Right cardiac atrium (tissue), 5 donors: ENCODE results near the gene AGO1. TPM values are rescaled to one million over a fixed set of nuclear protein-coding genes. Genes with fewer than 3 reads are reported as not detected.
"Not testable (repeated sequence)": the region's sequence is repeated elsewhere in the genome, so short reads cannot be mapped to it uniquely, and the experiment has no call there.

Experiments
- ATAC-seq, 2 donors: fragments of 200-7000 bp; cut with Tn5 transposase; one replicate each; pipeline versions ENCODE4 v1.8.0 to v1.9.1; 2020; ENCODE audit warnings: moderate library complexity in 2 of 2, mild to moderate bottlenecking in 1 of 2
- DNase-seq, 3 donors: peaks; one replicate each; pipeline ENCODE4 v3.0.0-alpha.2; 2020
- H3K27ac ChIP-seq: one replicate; pipeline ENCODE4 v1.5.1; 2013; ENCODE audit warnings: mild to moderate bottlenecking, low read length, control low read depth, moderate library complexity
- H3K27me3 ChIP-seq: one replicate; pipeline ENCODE4 v1.6.1; 2013; ENCODE audit not compliant: control insufficient read depth, insufficient read depth
- H3K4me1 ChIP-seq: one replicate; pipeline ENCODE4 v1.6.1; 2013; ENCODE audit warnings: low read length; ENCODE audit not compliant: control insufficient read depth, insufficient read depth
- H3K4me3 ChIP-seq: one replicate; pipeline ENCODE4 v1.5.1; 2013; ENCODE audit warnings: low read length, control low read depth
- H3K9me3 ChIP-seq: one replicate; pipeline ENCODE4 v1.6.1; 2013; ENCODE audit warnings: low read length; ENCODE audit not compliant: control insufficient read depth
- whole genome bisulfite sequencing: extraction: QIAGEN DNeasy Blood & Tissue Kit; methylation state at CpG from one replicate; pipeline ENCODE4 v1.1.7; 2013; 5-methylcytosine and 5-hydroxymethylcytosine counted together
- intact Hi-C, 4 donors: fragments of 100-400 bp; cut with DNase I; formaldehyde crosslinking; loops; one replicate each; pipeline versions ENCODE4 v1.11.0 to v1.14.0; 2022 to 2023
- polyA plus RNA-seq: library from polyadenylated mRNA; stranded (reverse); fragments of 200-250 nt; gene quantifications from one replicate; pipeline ENCODE4 v1.2.3, GENCODE V29; 2013
- total RNA-seq, 4 donors: library from RNA; stranded (reverse); fragmentation: NEBNext Ultra II Directional; extraction: Animal tissue kit (Norgen Biotek cat#: 25700); gene quantifications; one replicate each; pipeline ENCODE4 v1.2.1, GENCODE V29; 2021
- donor health status: healthy with polysubstance abuse.
- donor health status: DM: no; HTN: yes; CAD: no.
- donor health status: DM: no; HTN: no; CAD: no.
- donor health status: DM: no; HTN: yes; CAD: no; lungs with severe emphysema.
- donor health status: DM: yes; HTN: yes; CAD: no.

The AGO1 gene
- total and polyA plus RNA-seq, 5 donors = 4.9 to 35.4 (median 29.4) TPM

DNA sequence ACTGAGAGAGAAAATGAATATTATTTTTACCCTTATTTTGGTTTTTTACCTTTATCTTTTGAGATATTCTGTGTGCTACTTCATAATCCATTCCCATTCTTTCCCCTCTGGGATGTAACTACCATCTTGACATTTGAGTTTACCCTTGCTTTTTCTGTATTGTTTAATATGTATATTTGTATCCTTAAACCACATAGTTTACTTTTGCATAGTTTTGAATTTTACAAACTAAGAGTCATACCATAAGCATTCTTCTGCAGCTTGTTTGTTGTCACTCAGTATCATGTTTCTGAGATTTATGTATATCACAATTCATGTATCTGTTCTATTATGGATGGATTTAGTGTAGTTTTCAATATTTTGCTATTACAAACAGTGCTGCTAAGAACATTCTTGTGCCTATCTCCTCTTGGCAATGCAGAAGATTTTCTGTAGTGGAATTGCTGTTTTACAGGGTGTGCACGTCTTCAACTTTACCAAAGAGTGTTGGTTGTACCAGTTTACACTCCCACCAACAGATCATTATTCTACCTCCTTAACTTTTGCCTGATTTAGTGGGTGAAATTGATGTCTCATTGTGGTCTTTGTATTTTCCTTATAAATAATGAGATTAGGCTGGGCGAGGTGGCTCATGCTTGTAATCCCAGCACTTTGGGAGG is 12.2 kb upstream of the AGO1 start:
- intact Hi-C loops = no loop called here
- no peak for ATAC-seq
- Histone ChIP-seq H3K27me3 (no peaks in the 10 kb centered on the region), H3K9me3 (no peaks in the 10 kb centered on the region), H3K4me3 (no peak overlapping the region), H3K4me1 (no peaks in the 10 kb centered on the region), H3K27ac (no peak overlapping the region)
- DNase-seq = no peak
- WGBS = 61% methylated on average over 2 of the region's 2 CpGs

DNA sequence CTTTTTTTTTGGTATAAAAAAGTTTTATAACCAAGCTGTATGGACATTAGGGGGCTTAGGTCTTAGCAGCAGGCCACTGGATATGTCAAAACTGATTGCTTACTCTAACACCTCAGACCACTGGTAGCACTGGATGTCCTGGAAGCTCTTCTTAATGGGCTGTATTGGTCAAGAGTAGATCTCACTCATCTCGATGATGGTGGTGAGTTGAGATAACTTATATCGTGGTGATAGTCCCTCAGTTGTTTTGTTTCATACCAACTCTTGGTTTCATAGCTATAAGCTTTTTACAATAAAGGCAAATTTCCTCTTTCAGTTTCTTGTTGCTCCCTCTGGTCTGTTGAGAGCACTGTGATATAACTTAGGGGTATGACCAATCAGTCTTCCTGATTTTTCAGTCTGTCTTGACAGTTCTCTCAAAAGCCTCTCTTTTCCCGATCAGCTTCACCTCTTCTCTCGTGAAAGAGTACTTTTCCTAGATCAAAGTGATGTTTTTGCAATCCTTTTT is 9.7 kb upstream of the AGO1 start:
- Histone ChIP-seq H3K27ac (no peak overlapping the region), H3K4me1 (no peaks in the 10 kb centered on the region), H3K9me3 (no peaks in the 10 kb centered on the region), H3K27me3 (no peaks in the 10 kb centered on the region), H3K4me3 (no peak overlapping the region)
- intact Hi-C loops = no loop called here
- 78% methylated on average over 4 of the region's 4 CpGs for WGBS
- DNase-seq (no peak), ATAC-seq (no peak)

DNA sequence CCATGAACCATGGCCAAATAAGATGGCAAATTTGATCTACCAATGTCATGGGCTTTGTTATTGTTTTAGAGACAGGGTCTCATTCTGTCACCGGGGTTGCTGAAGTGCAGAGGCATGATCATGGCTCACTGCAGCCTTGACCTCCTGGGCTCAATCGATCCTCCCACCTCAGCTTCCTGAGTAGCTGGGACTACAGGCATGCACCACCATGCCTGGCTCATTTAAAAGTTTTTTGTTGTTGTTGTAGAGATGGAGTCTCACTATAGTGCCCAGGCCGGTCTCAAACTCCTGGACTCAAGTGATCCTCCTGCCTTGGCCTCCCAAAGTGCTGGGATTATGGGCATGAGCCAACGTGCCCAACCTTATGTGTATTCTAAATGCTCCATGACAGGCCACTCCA is 8.9 kb upstream of the AGO1 start:
- DNase-seq, H3K9me3 ChIP-seq, H3K4me3 ChIP-seq, intact Hi-C loops, H3K27ac ChIP-seq, H3K27me3 ChIP-seq, H3K4me1 ChIP-seq, ATAC-seq: not testable (repeated sequence)
- 82% methylated on average over 4 of the region's 4 CpGs for WGBS

DNA sequence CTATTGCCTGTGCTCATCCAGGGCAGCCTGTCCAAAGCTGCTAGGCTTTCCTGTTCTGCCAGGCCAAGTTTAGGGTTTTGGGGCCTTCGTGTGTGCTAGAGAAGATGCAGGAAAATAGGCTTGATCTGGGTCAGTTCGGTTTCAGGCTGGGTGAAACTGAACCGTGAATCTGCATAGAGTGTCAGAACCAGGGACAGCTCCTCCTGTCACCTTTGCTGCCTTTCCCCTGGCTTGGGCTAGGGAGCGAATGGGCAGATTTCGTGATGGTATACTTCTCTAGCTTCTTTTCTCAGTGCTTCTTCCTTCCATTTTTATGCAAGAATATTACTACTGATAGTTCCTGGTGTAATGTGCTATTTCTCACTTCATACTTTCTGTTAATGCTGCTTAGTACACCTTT is 6.0 kb upstream of the AGO1 start:
- no peak for DNase-seq
- ATAC-seq = no peak
- Histone ChIP-seq H3K4me3 (no peak overlapping the region), H3K4me1 (no peaks in the 10 kb centered on the region), H3K27me3 (no peaks in the 10 kb centered on the region), H3K9me3 (no peaks in the 10 kb centered on the region), H3K27ac (no peak overlapping the region)
- intact Hi-C loops = no loop called here
- 31% methylated on average over 5 of the region's 5 CpGs for WGBS

DNA sequence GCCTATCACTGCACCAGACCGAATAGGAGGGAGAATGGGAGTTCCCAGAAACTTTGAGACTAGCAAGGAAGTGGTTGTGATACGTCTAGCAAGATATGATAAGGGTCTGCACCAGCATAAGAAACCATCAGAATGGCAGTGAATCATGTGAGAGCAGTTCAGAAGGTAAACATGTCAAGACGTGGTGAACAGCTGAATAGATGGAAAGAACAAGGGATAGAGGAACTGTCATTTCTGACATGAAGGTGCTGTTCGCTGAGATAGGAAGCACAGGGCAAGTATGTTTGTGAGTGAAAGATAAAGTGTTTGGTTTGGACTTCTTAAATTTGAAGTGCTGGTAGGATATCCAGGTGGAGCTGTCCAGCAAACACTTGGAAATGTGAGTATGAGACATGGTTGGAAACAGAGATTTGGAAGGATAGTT is 1.1 kb upstream of the AGO1 start:
- no peaks in the 10 kb centered on the region for H3K27me3 ChIP-seq
- H3K27ac ChIP-seq = no peak overlapping the region
- intact Hi-C loops = no loop called here
- DNase-seq = no peak
- no peak overlapping the region for H3K4me3 ChIP-seq
- WGBS = 27% methylated on average over 4 of the region's 4 CpGs
- peaks cover 8% of the 10 kb centered on the region for H3K4me1 ChIP-seq
- no peaks in the 10 kb centered on the region for H3K9me3 ChIP-seq
- no peak for ATAC-seq

DNA sequence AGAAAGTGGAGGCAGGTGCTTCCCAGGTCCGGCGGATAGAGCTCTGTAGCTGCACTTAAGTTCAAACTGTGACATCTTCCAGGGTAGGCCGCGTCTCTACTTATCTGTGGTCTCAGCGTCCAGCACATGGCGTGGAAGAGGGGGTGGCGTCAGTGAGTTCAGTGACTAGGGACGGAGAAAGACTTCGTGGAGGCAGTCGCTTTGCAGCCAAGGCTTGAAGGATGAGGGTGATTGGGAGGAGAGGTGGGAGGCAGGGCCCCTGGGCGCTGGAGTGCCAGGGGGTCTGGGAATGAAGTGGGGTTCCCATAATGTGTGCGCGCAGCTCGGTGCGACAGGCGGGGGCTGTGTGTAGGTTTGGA is 444 bp upstream of the AGO1 start:
- intact Hi-C loops = no loop called here
- ATAC-seq (no peak), DNase-seq (peak in 1 of 3 donors; percentile 13)
- Histone ChIP-seq H3K4me1 (peaks cover 13% of the 10 kb centered on the region), H3K27me3 (no peaks in the 10 kb centered on the region), H3K27ac (no peak overlapping the region), H3K4me3 (no peak overlapping the region), H3K9me3 (no peaks in the 10 kb centered on the region)
- WGBS = 47% methylated on average over 16 of the region's 16 CpGs

DNA sequence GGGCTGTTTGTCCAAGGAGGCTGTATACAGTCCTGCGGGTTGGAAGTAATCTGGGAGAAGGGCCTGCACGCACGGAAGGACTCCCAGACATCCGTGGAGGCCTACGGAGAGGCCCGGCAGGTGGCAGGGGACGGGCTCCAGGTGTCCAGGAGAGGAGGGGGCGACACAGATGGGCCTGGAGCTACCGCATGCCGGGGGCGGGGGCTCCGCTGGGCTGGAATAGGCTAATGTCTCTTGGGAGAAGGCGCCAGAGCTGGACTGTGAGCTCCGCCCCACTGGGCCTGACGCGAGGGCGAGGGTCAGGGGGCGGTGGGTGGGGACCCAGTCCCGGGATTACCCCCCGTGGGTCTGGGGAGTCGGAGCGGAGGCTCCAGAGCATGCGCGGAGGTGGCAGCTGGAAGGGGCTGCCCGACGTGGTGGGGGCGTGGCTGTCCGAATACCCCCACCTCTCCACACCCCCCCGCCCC is 659 bp downstream of the AGO1 start:
- H3K9me3 ChIP-seq = no peaks in the 10 kb centered on the region
- peak; percentile 50 to 70 for ATAC-seq
- H3K4me1 ChIP-seq = peaks cover 13% of the 10 kb centered on the region
- DNase-seq = peak; percentile 66 to 87 (median 81)
- intact Hi-C loops = no loop called here
- WGBS = 2% methylated on average over 29 of the region's 29 CpGs
- H3K4me3 ChIP-seq = peak overlapping the region; percentile 78
- no peaks in the 10 kb centered on the region for H3K27me3 ChIP-seq
- peak overlapping the region; percentile 16 for H3K27ac ChIP-seq

DNA sequence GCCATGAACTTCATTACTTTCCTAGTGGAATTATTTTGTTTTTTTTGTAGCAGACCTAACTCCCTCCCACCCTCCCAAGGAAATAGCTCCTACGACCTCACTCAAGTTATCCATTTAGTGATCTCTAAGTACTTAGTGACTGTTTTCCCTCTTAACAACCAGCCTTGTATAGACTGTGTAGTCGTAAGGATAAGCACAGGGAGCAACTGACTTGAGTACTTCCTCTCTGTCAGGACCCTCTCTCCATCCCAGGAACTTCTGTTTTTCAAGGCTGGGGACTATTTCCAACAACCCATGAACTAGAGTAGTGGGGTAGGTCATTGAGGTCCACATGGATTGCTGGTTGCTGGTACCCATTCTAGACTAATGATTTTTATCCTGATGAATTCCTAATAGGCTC is 1.9 kb downstream of the AGO1 start:
- Histone ChIP-seq H3K27me3 (no peaks in the 10 kb centered on the region), H3K4me1 (peaks cover 13% of the 10 kb centered on the region), H3K27ac (no peak overlapping the region), H3K9me3 (no peaks in the 10 kb centered on the region), H3K4me3 (no peak overlapping the region)
- intact Hi-C loops = no loop called here
- 36% methylated on average over 2 of the region's 2 CpGs for WGBS
- no peak for ATAC-seq
- no peak for DNase-seq

DNA sequence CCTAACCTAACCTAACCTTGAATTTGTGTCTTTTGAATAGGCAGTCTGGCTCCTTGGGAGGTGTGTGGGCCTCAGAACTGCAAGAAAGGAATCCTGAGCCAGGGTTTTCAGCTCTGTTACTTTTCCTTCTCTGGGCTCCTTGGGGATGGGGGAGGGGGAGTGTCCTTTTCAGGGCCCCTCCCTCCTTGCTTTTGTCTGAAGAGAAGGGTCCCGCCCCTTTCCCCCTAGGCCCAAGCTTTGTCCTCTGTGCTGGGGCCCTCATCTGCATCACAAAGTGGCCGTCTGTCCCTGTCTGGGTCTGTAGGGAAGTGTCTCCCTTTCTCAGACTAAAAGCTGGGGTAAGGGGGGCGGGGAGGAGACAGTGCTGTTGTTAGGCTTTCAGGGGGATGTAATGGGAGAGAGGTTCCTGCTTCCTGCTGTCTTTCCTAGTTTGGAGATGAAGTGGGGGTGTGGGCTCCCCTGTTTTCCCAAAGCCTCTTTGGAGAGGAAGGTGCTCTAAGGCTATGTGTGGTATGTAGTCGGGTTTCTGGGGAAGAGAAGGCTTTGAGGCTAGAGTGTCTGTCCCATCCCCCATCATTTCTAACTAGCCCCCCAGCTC is 3.1 kb downstream of the AGO1 start:
- peaks cover 13% of the 10 kb centered on the region for H3K4me1 ChIP-seq
- intact Hi-C loops = no loop called here
- ATAC-seq = no peak
- H3K27ac ChIP-seq = peak overlapping the region; percentile 61
- no peaks in the 10 kb centered on the region for H3K27me3 ChIP-seq
- WGBS = 54% methylated on average over 4 of the region's 4 CpGs
- H3K4me3 ChIP-seq = no peak overlapping the region
- no peak for DNase-seq
- no peaks in the 10 kb centered on the region for H3K9me3 ChIP-seq

DNA sequence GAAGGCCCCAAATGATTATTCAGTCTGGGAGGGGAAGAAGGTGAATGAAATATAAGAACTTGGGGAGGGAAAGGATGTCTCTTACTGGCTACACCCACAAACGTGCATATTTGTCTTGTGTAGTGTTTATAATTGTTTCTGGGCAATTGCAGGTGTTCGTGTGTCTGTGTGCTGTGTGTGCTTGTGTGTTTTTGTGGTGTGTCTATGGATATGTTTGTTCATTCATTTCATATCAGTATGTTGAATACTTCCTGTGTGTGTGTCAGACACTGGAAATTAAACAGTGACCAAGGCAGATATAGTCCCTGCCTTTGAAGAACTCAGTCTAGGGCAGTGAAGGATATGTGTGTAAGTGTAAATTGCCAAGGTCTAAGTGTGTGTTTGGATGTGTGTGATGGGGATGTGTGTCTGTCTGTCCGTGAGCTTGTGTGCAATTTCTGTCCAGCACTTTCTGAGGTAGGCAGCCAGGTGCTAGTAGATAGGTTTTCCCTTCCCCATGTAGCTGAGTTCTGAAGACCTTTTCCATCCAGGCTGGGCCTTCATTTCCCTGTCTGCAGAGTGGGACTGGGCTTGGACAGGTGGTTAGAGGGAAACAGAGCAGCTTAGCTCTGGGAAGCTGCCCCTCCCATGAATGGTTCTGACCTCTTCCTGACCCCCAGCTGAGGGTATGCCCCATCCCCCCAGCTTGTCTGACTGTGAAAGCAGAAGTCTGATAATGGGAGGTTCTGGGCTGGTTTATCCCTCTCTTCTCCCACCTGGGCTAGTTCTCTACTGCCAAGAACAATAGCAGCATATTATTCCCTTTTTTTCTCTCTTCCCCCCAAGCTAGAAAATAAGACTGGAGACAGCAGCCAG is 3.8 kb downstream of the AGO1 start:
- ATAC-seq (no peak), DNase-seq (no peak)
- Histone ChIP-seq H3K9me3 (no peaks in the 10 kb centered on the region), H3K27me3 (no peaks in the 10 kb centered on the region), H3K27ac (no peak overlapping the region), H3K4me1 (peaks cover 13% of the 10 kb centered on the region), H3K4me3 (no peak overlapping the region)
- intact Hi-C loops = no loop called here
- WGBS = 36% methylated on average over 3 of the region's 3 CpGs

DNA sequence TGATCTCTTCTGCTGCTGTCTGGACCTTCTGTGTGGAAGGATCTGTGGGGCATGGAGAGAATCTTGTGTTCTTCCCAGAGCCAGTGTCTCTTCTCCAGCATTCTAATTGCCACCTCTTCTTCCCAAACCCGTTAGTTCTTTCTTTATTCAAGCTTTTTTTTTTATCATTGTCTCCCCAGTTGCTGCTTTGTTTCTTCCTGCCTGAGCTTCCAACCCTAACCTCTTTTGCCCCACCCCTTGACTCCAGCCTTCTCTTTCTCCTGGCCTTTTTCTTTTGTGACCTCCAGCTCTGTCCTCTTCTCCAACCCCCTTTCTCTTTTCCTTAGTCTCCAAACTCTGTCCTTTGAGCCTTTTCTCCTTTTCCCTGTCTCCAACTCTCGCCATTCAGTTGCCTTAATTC is 4.5 kb downstream of the AGO1 start:
- H3K27me3 ChIP-seq = no peaks in the 10 kb centered on the region
- H3K9me3 ChIP-seq = no peaks in the 10 kb centered on the region
- peaks cover 13% of the 10 kb centered on the region for H3K4me1 ChIP-seq
- DNase-seq (no peak), ATAC-seq (no peak)
- WGBS = 72% methylated on average over 2 of the region's 2 CpGs
- no peak overlapping the region for H3K4me3 ChIP-seq
- intact Hi-C loops = no loop called here
- peak overlapping the region; percentile 13 for H3K27ac ChIP-seq
